Testis (tissue), 2 donors: ENCODE data around the gene GRIK2.

ENCODE experiments used
- POLR2A ChIP-seq: fragments of 450-650 bp; IDR thresholded peaks from one replicate; pipeline ENCODE4 v1.6.1; 2017; ENCODE audit warnings: antibody characterized with exemption, mild to moderate bottlenecking, moderate library complexity
- TF ChIP-seq, protein P1 (sequence below), 3 experiments: fragments of 450-650 bp in 2 of 3; fragments of 200-600 bp in 1 of 3; sonication (generic) in 1 of 3; IDR thresholded peaks; one replicate each; pipeline ENCODE4 v1.5.1; 2016 to 2019; ENCODE audit warnings: antibody characterized with exemption in 3 of 3, mild to moderate bottlenecking in 2 of 3, moderate library complexity in 1 of 3

DNA sequence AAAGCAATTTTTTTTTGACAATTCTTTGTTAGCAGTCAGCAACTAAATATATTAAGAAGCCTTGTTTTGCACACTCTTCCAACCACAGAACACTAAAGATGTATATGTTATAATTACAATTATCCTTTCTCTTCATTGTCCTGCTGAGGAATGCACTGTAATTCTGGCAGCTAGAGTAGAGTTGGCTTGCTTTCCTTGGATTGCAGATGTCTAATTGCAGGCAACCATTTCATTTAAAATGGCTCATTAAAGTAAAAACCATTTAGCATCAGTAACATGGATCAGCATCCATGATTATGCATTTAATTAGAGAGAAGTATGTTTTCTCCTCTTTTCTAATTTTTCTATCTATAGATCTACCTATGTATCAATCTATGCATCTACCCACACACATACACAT is 335.4 kb downstream of the GRIK2 start:
- TF ChIP-seq, protein P1, sequence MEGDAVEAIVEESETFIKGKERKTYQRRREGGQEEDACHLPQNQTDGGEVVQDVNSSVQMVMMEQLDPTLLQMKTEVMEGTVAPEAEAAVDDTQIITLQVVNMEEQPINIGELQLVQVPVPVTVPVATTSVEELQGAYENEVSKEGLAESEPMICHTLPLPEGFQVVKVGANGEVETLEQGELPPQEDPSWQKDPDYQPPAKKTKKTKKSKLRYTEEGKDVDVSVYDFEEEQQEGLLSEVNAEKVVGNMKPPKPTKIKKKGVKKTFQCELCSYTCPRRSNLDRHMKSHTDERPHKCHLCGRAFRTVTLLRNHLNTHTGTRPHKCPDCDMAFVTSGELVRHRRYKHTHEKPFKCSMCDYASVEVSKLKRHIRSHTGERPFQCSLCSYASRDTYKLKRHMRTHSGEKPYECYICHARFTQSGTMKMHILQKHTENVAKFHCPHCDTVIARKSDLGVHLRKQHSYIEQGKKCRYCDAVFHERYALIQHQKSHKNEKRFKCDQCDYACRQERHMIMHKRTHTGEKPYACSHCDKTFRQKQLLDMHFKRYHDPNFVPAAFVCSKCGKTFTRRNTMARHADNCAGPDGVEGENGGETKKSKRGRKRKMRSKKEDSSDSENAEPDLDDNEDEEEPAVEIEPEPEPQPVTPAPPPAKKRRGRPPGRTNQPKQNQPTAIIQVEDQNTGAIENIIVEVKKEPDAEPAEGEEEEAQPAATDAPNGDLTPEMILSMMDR (IDR thresholded peaks at IDR 0.05), result no peak
- no peak for TF ChIP-seq POLR2A
